OCI-LY7 (cell line): ENCODE measurements around the gene LPO. TPM values are rescaled to one million over a fixed set of nuclear protein-coding genes. Genes with fewer than 3 reads are reported as not detected.

ENCODE experiments used
- BruUV-seq: library from RNA; stranded (reverse); fragments of 400-500 nt; replicated peaks from 2 replicates; lab custom pipeline; 2021; lab: Mats Ljungman, UMichigan
- CTCF ChIA-PET: fragments of 300-600 bp; sonication (Branson Sonifier 250); formaldehyde crosslinking; loops from one replicate; lab custom pipeline; 2022; ENCODE audit warnings: antibody characterized with exemption; ENCODE audit not compliant: unreplicated experiment; lab: Charles Lee
- POLR2A ChIA-PET: fragments of 300-600 bp; sonication (Branson Sonifier 250); formaldehyde crosslinking; loops from one replicate; lab custom pipeline; 2022; ENCODE audit warnings: antibody characterized with exemption; lab: Charles Lee
- DNase-seq: peaks from one replicate; pipeline ENCODE4 v3.0.0-alpha.2; 2015; ENCODE audit warnings: low spot score
- H2AFZ ChIP-seq: fragments of 200-600 bp; sonication (generic), shearing (Covaris generic); 2 replicates; pipeline ENCODE4 v1.6.1; 2014; ENCODE audit warnings: mild to moderate bottlenecking, antibody characterized with exemption, low read length, moderate library complexity
- H3K27ac ChIP-seq: fragments of 200-600 bp; sonication (generic); 2 replicates; pipeline ENCODE4 v1.5.1; 2014; ENCODE audit warnings: mixed run types, low read depth, mild to moderate bottlenecking, moderate library complexity, low read length, inconsistent platforms; ENCODE audit not compliant: poor library complexity, severe bottlenecking
- H3K36me3 ChIP-seq: fragments of 200-600 bp; sonication (generic); 2 replicates; pipeline ENCODE4 v1.6.1; 2014; ENCODE audit warnings: mild to moderate bottlenecking, antibody characterized with exemption, low read length, moderate library complexity, mixed read lengths; ENCODE audit not compliant: insufficient read depth
- H3K4me1 ChIP-seq: fragments of 200-600 bp; sonication (generic); 2 replicates; pipeline ENCODE4 v1.5.1; 2014; ENCODE audit warnings: mild to moderate bottlenecking, low read length; ENCODE audit not compliant: insufficient read depth, poor library complexity, severe bottlenecking
- H3K4me2 ChIP-seq: fragments of 200-600 bp; sonication (generic); 2 replicates; pipeline ENCODE4 v1.6.1; 2014; ENCODE audit warnings: mild to moderate bottlenecking, low read length
- H3K4me3 ChIP-seq: fragments of 200-600 bp; sonication (generic); 2 replicates; pipeline ENCODE4 v1.5.1; 2014; ENCODE audit warnings: mild to moderate bottlenecking, low read depth, low read length; ENCODE audit not compliant: poor library complexity, severe bottlenecking
- H3K79me2 ChIP-seq: fragments of 200-600 bp; sonication (generic); 2 replicates; pipeline ENCODE4 v1.6.1; 2016; ENCODE audit warnings: low read depth, mild to moderate bottlenecking, low read length, moderate library complexity, mixed read lengths; ENCODE audit not compliant: insufficient read depth
- H3K9me2 ChIP-seq: fragments of 200-600 bp; sonication (generic); 2 replicates; pipeline ENCODE4 v1.6.1; 2016; ENCODE audit warnings: mild to moderate bottlenecking, low read length, mixed read lengths; ENCODE audit not compliant: insufficient read depth
- H3K9me3 ChIP-seq: fragments of 200-600 bp; sonication (generic); 2 replicates; pipeline ENCODE4 v1.6.1; 2014; ENCODE audit warnings: mild to moderate bottlenecking, mixed run types, low read length, mixed read lengths
- H4K20me1 ChIP-seq: fragments of 200-600 bp; sonication (generic); 2 replicates; pipeline ENCODE4 v1.6.1; 2014; ENCODE audit warnings: mild to moderate bottlenecking, antibody characterized with exemption, low read length, moderate library complexity, mixed read lengths; ENCODE audit not compliant: insufficient read depth
- CTCF ChIP-seq: fragments of 200-600 bp; sonication (generic); conservative IDR thresholded peaks from 2 replicates; pipeline ENCODE4 v1.5.1; 2014; ENCODE audit warnings: mild to moderate bottlenecking, antibody characterized with exemption, low read length, moderate library complexity, mixed read lengths
- EZH2phosphoT487 ChIP-seq: fragments of 200-600 bp; sonication (generic); IDR thresholded peaks from 2 replicates; pipeline ENCODE4 v1.6.1; 2018; ENCODE audit warnings: low read depth, borderline replicate concordance, mild to moderate bottlenecking, mixed run types, antibody characterized with exemption, low read length, moderate library complexity, mixed read lengths
- intact Hi-C: fragments of 100-400 bp; cut with micrococcal nuclease; formaldehyde crosslinking; loops from one replicate; pipeline ENCODE4 v1.10.0; 2022; ENCODE audit not compliant: unreplicated experiment
- total RNA-seq, 2 experiments: library from RNA; depleted of rRNA in 1 of 2; stranded (reverse); fragments of >200 nt in 1 of 2; shearing (Covaris generic) in 1 of 2; gene quantifications; 2 replicates each; pipeline ENCODE4 v1.2.3, GENCODE V29; 2014 to 2022

The LPO gene
- total RNA-seq, 2 experiments from 2014 or later, result not detected

GRCh38 chr17:58272367-58273280, 34.2 kb downstream of the LPO start:
- Histone ChIP-seq H3K9me2 (no peaks in the 10 kb centered on the region), H2AFZ (no peak overlapping the region), H3K27ac (no peak overlapping the region), H3K36me3 (no peaks in the 10 kb centered on the region), H3K79me2 (no peaks in the 10 kb centered on the region), H3K4me1 (no peaks in the 10 kb centered on the region), H3K4me3 (no peak overlapping the region), H3K9me3 (no peaks in the 10 kb centered on the region), H3K4me2 (no peak overlapping the region), H4K20me1 (no peaks in the 10 kb centered on the region)
- ChIA-PET POLR2A (interaction anchor here (0.5 kb wide), 1 partner anchor 13 kb away, joined by 5 read pairs; no protein-coding TSS in a partner anchor), CTCF (no interaction called here)
- TF ChIP-seq EZH2phosphoT487 (no peak), CTCF (no peak)
- BruUV-seq, result no TSS peak
- intact Hi-C loops, result no loop called here
- DNase-seq, result no peak

GRCh38 chr17:58273453-58274104, 35.2 kb downstream of the LPO start:
- H4K20me1 ChIP-seq, result no peaks in the 10 kb centered on the region

More at GRCh38 chr17:58273453-58274104, 35.2 kb downstream of the LPO start:
- Histone ChIP-seq H3K4me3 (no peak overlapping the region), H3K4me1 (no peaks in the 10 kb centered on the region), H3K79me2 (no peaks in the 10 kb centered on the region), H3K27ac (no peak overlapping the region), H3K36me3 (no peaks in the 10 kb centered on the region), H3K9me2 (no peaks in the 10 kb centered on the region), H2AFZ (no peak overlapping the region), H3K9me3 (no peaks in the 10 kb centered on the region), H3K4me2 (no peak overlapping the region)
- no peak for TF ChIP-seq CTCF
- CTCF ChIA-PET, result no interaction called here
- intact Hi-C loops, result no loop called here
- no TSS peak for BruUV-seq
- DNase-seq, result no peak
- POLR2A ChIA-PET, result no interaction called here
